Activated T-helper 1 cell treated with anti-CD3 and anti-CD28 coated beads, Interleukin-12 subunit alpha, Interleukin-12 subunit beta, Interleukin-2, Interleukin-4 antibody, amounts not matched to agents 30 ng/mL and 10 ng/mL and 1 ng/mL, durations not matched to agents 14 hours and 24 hours and 36 hours (primary cell): ENCODE measurements around the gene BMX. TPM values are rescaled to one million over a fixed set of nuclear protein-coding genes. Genes with fewer than 3 reads are reported as not detected.

Source experiments
- DNase-seq: peaks from one replicate; pipeline ENCODE4 v3.0.0; 2021; ENCODE audit warnings: low spot score
- H3K27ac Mint-ChIP-seq: one replicate; pipeline ENCODE4 v1.8.0; 2021; ENCODE audit warnings: mild to moderate bottlenecking, mixed read lengths
- H3K27me3 Mint-ChIP-seq: one replicate; pipeline ENCODE4 v1.8.0; 2022; ENCODE audit warnings: mild to moderate bottlenecking, moderate library complexity, mixed read lengths; ENCODE audit not compliant: insufficient read depth
- H3K36me3 Mint-ChIP-seq: one replicate; pipeline ENCODE4 v1.8.0; 2021; ENCODE audit warnings: low read depth, mixed read lengths
- H3K4me1 Mint-ChIP-seq: one replicate; pipeline ENCODE4 v1.8.0; 2021; ENCODE audit warnings: low read depth, mixed read lengths
- H3K4me3 Mint-ChIP-seq: one replicate; pipeline ENCODE4 v1.8.0; 2021; ENCODE audit warnings: mild to moderate bottlenecking, moderate library complexity, mixed read lengths
- H3K9me3 Mint-ChIP-seq: one replicate; pipeline ENCODE4 v1.8.0; 2021; ENCODE audit warnings: mixed read lengths
- intact Hi-C: fragments of 100-400 bp; cut with micrococcal nuclease; formaldehyde crosslinking; loops from one replicate; pipeline ENCODE4 v1.15.1; 2024
- total RNA-seq: library from RNA; stranded (reverse); gene quantifications from 2 replicates; pipeline ENCODE4 v1.2.3, GENCODE V29; 2022

The BMX gene
- total RNA-seq, 1 donor from 2014 or later, result not detected

DNA sequence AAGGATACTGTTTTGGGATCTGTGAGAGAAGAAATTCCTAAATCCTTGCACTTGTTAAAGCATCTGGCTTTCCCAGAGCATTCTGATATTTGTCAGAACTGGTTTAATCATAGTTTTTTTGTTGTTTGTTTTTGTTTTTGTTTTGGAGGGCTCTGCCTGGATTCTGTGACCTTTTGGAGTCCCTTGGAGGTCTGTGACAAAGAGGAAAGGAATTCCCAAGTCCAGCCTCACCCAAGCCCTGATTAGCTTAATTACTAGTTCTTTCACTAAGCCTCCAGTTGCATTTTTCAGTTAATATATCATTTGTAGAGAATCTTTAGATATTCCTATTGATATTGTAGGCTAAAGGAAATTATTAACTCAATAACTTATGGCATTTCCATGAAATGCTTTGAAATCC, 99.4 kb downstream of the BMX start:
- no peak overlapping the region for H3K4me3 Mint-ChIP-seq
- intact Hi-C loops, result no loop called here
- H3K27me3 Mint-ChIP-seq, result no peaks in the 10 kb centered on the region
- H3K27ac Mint-ChIP-seq, result no peak overlapping the region
- no peaks in the 10 kb centered on the region for H3K4me1 Mint-ChIP-seq
- DNase-seq, result no peak
- H3K36me3 Mint-ChIP-seq, result no peaks in the 10 kb centered on the region
- no peaks in the 10 kb centered on the region for H3K9me3 Mint-ChIP-seq

DNA sequence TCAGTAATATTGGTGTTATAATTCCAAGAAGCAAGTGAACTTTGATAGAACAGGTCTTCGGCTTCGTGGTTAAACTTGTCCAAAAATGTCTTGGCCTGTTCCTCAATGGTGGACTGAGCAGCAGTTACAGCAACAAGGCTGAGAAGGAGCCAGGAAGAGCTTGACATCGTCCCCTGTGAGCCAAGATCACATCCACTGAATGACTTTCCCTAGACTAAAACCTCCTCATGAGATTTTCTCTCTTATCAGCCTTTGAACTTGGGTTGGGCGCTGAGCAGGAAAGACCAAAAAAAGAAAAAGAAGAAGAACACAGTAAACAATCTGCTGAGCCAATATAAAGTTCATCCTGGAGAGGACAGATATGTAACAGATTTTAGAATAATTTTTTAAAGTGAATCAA, 100.1 kb downstream of the BMX start, which contains the start of gene ACE2:
Gene ACE2, minus strand, starts transcription at position 216 of the 400 bp plus-strand sequence. Its CDS starts 49 bp downstream, at position 167.
- no peak for DNase-seq
- H3K27ac Mint-ChIP-seq, result no peak within 1 kb of the TSS
- intact Hi-C loops, result no loop called here
- H3K9me3 Mint-ChIP-seq, result no peaks in the 10 kb centered on the region
- H3K4me1 Mint-ChIP-seq, result no peaks in the 10 kb centered on the region
- H3K27me3 Mint-ChIP-seq, result no peaks in the 10 kb centered on the region
- no peak within 1 kb of the TSS for H3K4me3 Mint-ChIP-seq
- no peaks in the 10 kb centered on the region for H3K36me3 Mint-ChIP-seq

DNA sequence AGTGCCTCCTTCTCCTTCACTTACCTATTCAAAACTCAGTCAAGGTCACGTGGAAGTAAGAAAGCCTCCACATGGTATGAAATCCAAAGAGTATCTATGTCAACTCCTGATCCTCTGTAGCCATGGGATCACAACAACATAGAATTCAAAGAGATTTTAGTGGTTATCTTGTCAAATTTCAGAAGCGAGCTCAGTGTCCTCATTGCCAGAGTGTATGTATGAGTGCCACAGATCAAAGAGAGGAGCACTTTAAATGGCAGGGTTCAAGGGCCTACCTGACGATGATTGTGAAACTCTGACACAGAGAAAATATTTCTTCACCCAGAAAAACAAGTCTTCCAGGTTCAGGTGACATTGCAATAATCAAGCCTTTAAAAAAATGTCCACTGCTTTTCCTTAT, 101.3 kb downstream of the BMX start:
- H3K4me3 Mint-ChIP-seq, result no peak overlapping the region
- no peak for DNase-seq
- no peaks in the 10 kb centered on the region for H3K4me1 Mint-ChIP-seq
- H3K27me3 Mint-ChIP-seq, result peaks cover 2% of the 10 kb centered on the region
- no peak overlapping the region for H3K27ac Mint-ChIP-seq
- H3K9me3 Mint-ChIP-seq, result no peaks in the 10 kb centered on the region
- intact Hi-C loops, result no loop called here
- H3K36me3 Mint-ChIP-seq, result no peaks in the 10 kb centered on the region

DNA sequence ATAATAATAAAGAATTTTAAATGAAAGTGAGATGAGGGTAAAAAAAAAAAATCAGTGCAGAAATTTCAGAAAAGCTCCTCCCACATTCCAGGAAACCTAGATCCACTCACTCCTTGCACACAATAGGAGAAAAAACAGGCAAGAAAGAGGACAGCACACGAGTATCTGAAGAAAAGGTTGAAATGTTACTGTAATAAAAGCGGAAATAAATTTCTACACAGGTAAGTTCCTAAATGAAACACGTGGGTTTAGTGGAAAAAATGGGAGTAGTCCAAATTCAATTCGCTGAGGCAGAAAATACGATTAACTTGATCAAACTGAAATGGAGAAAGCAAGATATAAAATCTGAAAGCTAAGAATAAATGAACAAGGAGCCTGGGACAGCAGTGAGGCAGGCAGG, 102.2 kb downstream of the BMX start:
- Mint-ChIP-seq H3K27me3 (peaks cover 2% of the 10 kb centered on the region), H3K4me3 (no peak overlapping the region), H3K4me1 (no peaks in the 10 kb centered on the region), H3K36me3 (no peaks in the 10 kb centered on the region), H3K9me3 (no peaks in the 10 kb centered on the region), H3K27ac (no peak overlapping the region)
- intact Hi-C loops, result no loop called here
- no peak for DNase-seq

DNA sequence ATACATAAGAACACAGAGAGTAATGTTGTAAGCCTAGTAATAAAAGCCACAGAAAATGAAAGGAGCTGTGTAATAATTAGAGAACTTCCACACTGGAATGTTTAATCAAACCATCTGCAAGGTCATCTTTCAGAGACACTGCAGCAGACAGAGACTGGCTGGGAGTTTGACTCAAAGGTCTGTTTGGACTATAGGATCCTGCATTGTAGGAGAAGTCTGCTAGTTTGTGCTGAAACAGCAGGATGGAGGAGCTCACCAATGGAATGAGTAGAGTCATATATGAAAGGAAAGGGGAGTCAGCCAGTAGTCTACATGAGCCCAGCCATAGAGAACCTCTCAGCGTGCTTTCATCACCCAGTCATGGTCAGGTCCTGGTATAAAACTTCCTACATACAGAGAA, 104.6 kb downstream of the BMX start:
- H3K36me3 Mint-ChIP-seq, result no peaks in the 10 kb centered on the region
- no peak overlapping the region for H3K4me3 Mint-ChIP-seq
- no peaks in the 10 kb centered on the region for H3K9me3 Mint-ChIP-seq
- H3K27me3 Mint-ChIP-seq, result peaks cover 2% of the 10 kb centered on the region
- DNase-seq, result no peak
- intact Hi-C loops, result no loop called here
- no peak overlapping the region for H3K27ac Mint-ChIP-seq
- H3K4me1 Mint-ChIP-seq, result no peaks in the 10 kb centered on the region

Other genes starting within 250 kb of the BMX start
- gene ASB9, start 230.7 kb upstream of the BMX start, total RNA-seq, result not detected in 2 replicates
- not detected in 2 replicates for gene ASB11, start 185.2 kb upstream of the BMX start, total RNA-seq
- gene PIGA, start 165.3 kb upstream of the BMX start, total RNA-seq, result 23.9 and 25.4 TPM in 2 replicates
- not detected in 2 replicates for gene VEGFD, start 116.4 kb upstream of the BMX start, total RNA-seq
- 4.3 and 4.9 TPM in 2 replicates for gene PIR, start 7.5 kb upstream of the BMX start, total RNA-seq
- 0.10 TPM in 1 of 2 replicates, not detected in the other for gene ACE2, start 100.2 kb downstream of the BMX start, total RNA-seq
- gene CLTRN, start 164.0 kb downstream of the BMX start, total RNA-seq, result 0.17 TPM in 1 of 2 replicates, not detected in the other
- 3.8 and 6.9 TPM in 2 replicates for gene CA5B, start 237.5 kb downstream of the BMX start, total RNA-seq